GM21515 (cell line): ENCODE results near the gene MTMR1.

Source experiments
- ATAC-seq: cut with Tn5 transposase; IDR thresholded peaks from one replicate; pipeline ENCODE4 v1.9.1; 2021; ENCODE audit not compliant: unreplicated experiment

Gene MTMR1

GRCh38 chrX:150761819-150762216, 68.6 kb downstream of the MTMR1 start:
- no peak for ATAC-seq

GRCh38 chrX:150762258-150763165, 69.3 kb downstream of the MTMR1 start:
- ATAC-seq: no peak

GRCh38 chrX:150763303-150763797, 70.2 kb downstream of the MTMR1 start:
- no peak for ATAC-seq

GRCh38 chrX:150763810-150764209, 70.6 kb downstream of the MTMR1 start:
- ATAC-seq: no peak

GRCh38 chrX:150765237-150765636, 72.0 kb downstream of the MTMR1 start:
- no peak for ATAC-seq

GRCh38 chrX:150765782-150766350, 72.7 kb downstream of the MTMR1 start:
- no peak for ATAC-seq

- ATAC-seq: no peak
Observed at GRCh38 chrX:150766351-150767044, 73.3 kb downstream of the MTMR1 start.

GRCh38 chrX:150767045-150767395, 73.8 kb downstream of the MTMR1 start:
- ATAC-seq: no peak

- no peak for ATAC-seq
Observed at GRCh38 chrX:150767475-150768131, 74.4 kb downstream of the MTMR1 start.

- no peak for ATAC-seq
Observed at GRCh38 chrX:150768132-150768485, 74.9 kb downstream of the MTMR1 start.

- ATAC-seq: no peak
Observed at GRCh38 chrX:150768580-150769190, 75.5 kb downstream of the MTMR1 start.

- no peak for ATAC-seq
Observed at GRCh38 chrX:150769408-150769807, 76.2 kb downstream of the MTMR1 start.

GRCh38 chrX:150770623-150771022, 77.4 kb downstream of the MTMR1 start:
- no peak for ATAC-seq

GRCh38 chrX:150771116-150771515, 77.9 kb downstream of the MTMR1 start:
- ATAC-seq: no peak

GRCh38 chrX:150772150-150772970, 79.2 kb downstream of the MTMR1 start:
- peak; percentile 86 for ATAC-seq

- no peak for ATAC-seq
Observed at GRCh38 chrX:150773117-150773516, 79.9 kb downstream of the MTMR1 start.

GRCh38 chrX:150773634-150774033, 80.4 kb downstream of the MTMR1 start:
- no peak for ATAC-seq

- no peak for ATAC-seq
Observed at GRCh38 chrX:150774798-150775568, 81.8 kb downstream of the MTMR1 start.
